Ascending aorta (tissue), 2 donors: ENCODE data around the gene DDX24. TPM values are rescaled to one million over a fixed set of nuclear protein-coding genes. Genes with fewer than 3 reads are reported as not detected.

Experiments used
- DNase-seq, 2 donors: peaks; one replicate each; pipeline ENCODE4 v3.0.0-alpha.2; 2019; ENCODE audit warnings: low spot score in 2 of 2
- H3K27ac ChIP-seq, 2 donors: fragments of 200-600 bp; sonication (generic); one replicate each; pipeline ENCODE4 v1.5.1; 2016 to 2017; ENCODE audit warnings: mild to moderate bottlenecking in 1 of 2
- H3K27me3 ChIP-seq: fragments of 200-600 bp; sonication (generic); one replicate; pipeline ENCODE4 v1.5.1; 2017
- H3K36me3 ChIP-seq, 2 donors: fragments of 200-600 bp; sonication (generic); one replicate each; pipeline ENCODE4 v1.5.1; 2016
- H3K4me1 ChIP-seq, 2 donors: fragments of 200-600 bp; sonication (generic); one replicate each; pipeline ENCODE4 v1.5.1; 2016 to 2017; ENCODE audit warnings: mild to moderate bottlenecking in 1 of 2
- H3K4me3 ChIP-seq, 2 donors: fragments of 200-600 bp; sonication (generic); one replicate each; pipeline ENCODE4 v1.5.1; 2016 to 2017; ENCODE audit warnings: mild to moderate bottlenecking in 1 of 2
- H3K9me3 ChIP-seq, 2 donors: fragments of 200-600 bp; sonication (generic); one replicate each; pipeline ENCODE4 v1.5.1; 2016
- CTCF ChIP-seq, 3 experiments: fragments of 200-600 bp in 2 of 3; fragments of 450-650 bp in 1 of 3; sonication (generic) in 2 of 3; IDR thresholded peaks; one replicate each; pipeline ENCODE4 v1.5.1; 2016 to 2019; ENCODE audit warnings: antibody characterized with exemption in 3 of 3, mild to moderate bottlenecking in 1 of 3, moderate library complexity in 1 of 3
- intact Hi-C: fragments of 100-400 bp; cut with DNase I; formaldehyde crosslinking; loops from one replicate; pipeline ENCODE4 v1.15.1; 2023
- total RNA-seq: library from RNA; depleted of rRNA; stranded (reverse); fragments of >200 nt; gene quantifications from one replicate; pipeline ENCODE4 v1.1.0, GENCODE V29; 2016

The DDX24 gene
- total RNA-seq, 1 donor from 2014 or later = 104 TPM

- Histone ChIP-seq H3K9me3 (no peaks in the 10 kb centered on the region), H3K4me1 (no peaks in the 10 kb centered on the region), H3K27ac (no peak overlapping the region), H3K4me3 (no peak overlapping the region), H3K36me3 (no peaks in the 10 kb centered on the region), H3K27me3 (no peaks in the 10 kb centered on the region)
- DNase-seq = no peak
- intact Hi-C loops = loop anchor here (10.0 kb wide), 1 partner anchor 209 kb away; no protein-coding TSS in a partner anchor
- no peak for TF ChIP-seq CTCF (IDR thresholded peaks at IDR 0.05)
Observed at GRCh38 chr14:94003397-94003796, 77.6 kb downstream of the DDX24 start.

GRCh38 chr14:94001501-94002396 is 79.3 kb downstream of the DDX24 start:
- DNase-seq = no peak
- Histone ChIP-seq H3K4me1 (peaks cover 0 to 9% of the 10 kb centered on the region in 2 donors), H3K27me3 (no peaks in the 10 kb centered on the region), H3K9me3 (no peaks in the 10 kb centered on the region), H3K27ac (no peak overlapping the region), H3K36me3 (no peaks in the 10 kb centered on the region), H3K4me3 (no peak overlapping the region)
- intact Hi-C loops = loop anchor here (1.0 to 10.0 kb wide), 2 partner anchors 62 to 207 kb away; no protein-coding TSS in a partner anchor
- peak; percentile 93 to 96 (median 96) for TF ChIP-seq CTCF (IDR thresholded peaks at IDR 0.05)

- Histone ChIP-seq H3K36me3 (no peaks in the 10 kb centered on the region), H3K4me1 (peaks cover under 1 to 17% of the 10 kb centered on the region in 2 donors), H3K9me3 (no peaks in the 10 kb centered on the region), H3K27me3 (no peaks in the 10 kb centered on the region), H3K4me3 (no peak overlapping the region), H3K27ac (no peak overlapping the region)
- no peak for DNase-seq
- TF ChIP-seq CTCF (IDR thresholded peaks at IDR 0.05) = no peak
- intact Hi-C loops = loop anchor here (1.0 to 10.0 kb wide), 2 partner anchors 62 to 206 kb away; no protein-coding TSS in a partner anchor
Observed at GRCh38 chr14:94001016-94001415, 80.0 kb downstream of the DDX24 start.

- intact Hi-C loops = loop anchor here (10.0 kb wide), 1 partner anchor 205 kb away; no protein-coding TSS in a partner anchor
- H3K4me3 ChIP-seq = no peak overlapping the region
- no peaks in the 10 kb centered on the region for H3K9me3 ChIP-seq
- no peaks in the 10 kb centered on the region for H3K36me3 ChIP-seq
- DNase-seq = no peak
- H3K27me3 ChIP-seq = no peaks in the 10 kb centered on the region
- peaks cover 8 to 24% of the 10 kb centered on the region in 2 donors for H3K4me1 ChIP-seq
- no peak overlapping the region for H3K27ac ChIP-seq
- no peak for TF ChIP-seq CTCF (IDR thresholded peaks at IDR 0.05)
Observed at GRCh38 chr14:94000267-94000666, 80.7 kb downstream of the DDX24 start.

- intact Hi-C loops = no loop called here
- Histone ChIP-seq H3K4me1 (peaks cover 9 to 28% of the 10 kb centered on the region in 2 donors), H3K36me3 (no peaks in the 10 kb centered on the region), H3K4me3 (no peak overlapping the region), H3K27ac (no peak overlapping the region), H3K27me3 (no peaks in the 10 kb centered on the region), H3K9me3 (no peaks in the 10 kb centered on the region)
- no peak for TF ChIP-seq CTCF (IDR thresholded peaks at IDR 0.05)
- DNase-seq = no peak
Observed at GRCh38 chr14:93999573-93999972, 81.4 kb downstream of the DDX24 start.
